GM21423 (cell line): Measurements from ENCODE around the gene ELANE.
"Not testable (repeated sequence)": the region's sequence is repeated elsewhere in the genome, so short reads cannot be mapped to it uniquely, and the experiment has no call there.

Experiments used
- ATAC-seq: cut with Tn5 transposase; IDR thresholded peaks from one replicate; pipeline ENCODE4 v1.9.1; 2021; ENCODE audit warnings: mild to moderate bottlenecking, moderate library complexity; ENCODE audit not compliant: unreplicated experiment

ELANE gene

GRCh38 chr19:813219-814151, 38.6 kb upstream of the ELANE start:
- no peak for ATAC-seq

DNA sequence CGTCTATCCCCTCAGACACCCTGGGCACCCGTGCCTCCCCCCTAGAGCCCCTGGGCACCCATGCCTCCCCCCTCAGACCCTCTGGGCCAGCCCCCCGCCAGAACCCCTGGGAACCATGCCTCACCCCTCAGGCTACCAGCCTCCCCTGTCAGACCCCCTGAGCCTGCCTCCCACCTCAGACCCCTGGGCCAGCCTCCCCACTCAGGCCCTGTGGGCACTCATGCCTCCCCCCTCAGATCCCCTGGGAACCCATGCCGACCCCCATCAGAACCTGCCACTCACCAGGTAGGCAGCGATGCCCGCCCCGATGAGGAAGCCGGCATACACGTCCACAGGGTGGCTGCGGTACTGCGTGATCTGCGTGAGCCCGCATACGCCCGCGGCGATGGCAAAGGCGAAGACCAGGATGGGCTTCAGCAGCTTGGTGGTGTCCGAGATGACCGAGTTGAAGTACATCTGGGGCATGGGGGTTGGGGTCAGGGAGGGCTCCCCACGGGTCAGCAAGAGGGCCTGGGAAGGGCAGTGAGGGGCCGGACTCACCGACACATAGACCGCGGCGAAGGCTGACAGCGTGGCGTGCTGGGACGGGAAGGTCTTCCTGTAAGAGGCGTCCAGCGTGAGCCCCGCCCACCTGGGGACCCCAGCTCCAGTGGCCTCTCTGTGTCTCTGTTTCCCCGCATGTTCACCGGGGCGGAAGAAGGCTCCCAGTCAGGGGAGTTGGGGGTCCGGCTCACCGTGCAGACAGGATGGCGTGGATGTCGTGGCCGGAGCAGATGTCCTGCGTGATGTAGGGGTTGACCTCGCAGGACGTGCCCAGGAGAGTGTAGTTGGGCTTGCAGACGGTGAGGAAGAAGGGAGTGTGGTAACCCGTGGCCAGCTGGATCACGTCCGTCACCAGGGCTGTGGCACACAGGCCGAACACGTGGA, 37.7 kb upstream of the ELANE start:
- no peak for ATAC-seq

GRCh38 chr19:815079-815774, 36.9 kb upstream of the ELANE start:
- ATAC-seq = no peak

GRCh38 chr19:815775-816499, 36.2 kb upstream of the ELANE start:
- ATAC-seq = no peak

- no peak for ATAC-seq
Measured at GRCh38 chr19:816500-816857, 35.6 kb upstream of the ELANE start.

- not testable (repeated sequence) for ATAC-seq
Measured at GRCh38 chr19:820212-820611, 31.9 kb upstream of the ELANE start.

DNA sequence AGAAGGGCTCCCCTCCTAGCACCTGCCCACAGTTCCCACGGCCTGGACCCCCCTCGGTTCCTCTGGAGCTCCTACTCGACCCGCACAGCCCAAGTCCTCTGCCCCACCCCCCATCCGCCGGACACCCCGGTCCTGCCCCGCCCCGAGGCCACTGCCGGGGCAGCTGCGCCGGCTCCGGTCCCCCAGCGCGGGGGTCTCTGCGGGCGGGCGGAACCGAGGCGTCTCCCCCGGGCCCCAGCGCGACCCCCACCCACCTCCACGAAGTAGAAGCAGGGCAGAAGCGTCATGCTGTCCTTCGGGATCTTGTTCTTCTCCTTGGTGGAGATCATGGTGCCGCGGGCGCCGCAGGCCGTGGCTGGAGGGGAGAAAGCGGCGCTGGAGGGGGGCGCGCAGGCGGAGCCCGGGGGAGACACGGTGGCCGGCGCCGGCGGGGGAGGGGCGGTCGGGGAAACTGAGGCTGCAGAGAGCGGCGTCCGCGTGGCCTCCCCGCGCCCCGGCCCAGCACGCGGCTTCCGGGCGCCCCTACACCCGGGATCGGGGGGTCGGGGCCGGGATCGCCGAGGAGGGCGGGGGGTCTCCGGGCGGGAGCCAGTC, 30.8 kb upstream of the ELANE start:
- ATAC-seq = no peak

- no peak for ATAC-seq
Measured at GRCh38 chr19:821825-822503, 30.1 kb upstream of the ELANE start, which contains the start of gene PLPPR3. TSS of gene PLPPR3 (minus strand) at chr19:821955. CDS start at chr19:821559, 396 bp downstream.

- no peak for ATAC-seq
Measured at GRCh38 chr19:823565-824121, 28.5 kb upstream of the ELANE start.

DNA sequence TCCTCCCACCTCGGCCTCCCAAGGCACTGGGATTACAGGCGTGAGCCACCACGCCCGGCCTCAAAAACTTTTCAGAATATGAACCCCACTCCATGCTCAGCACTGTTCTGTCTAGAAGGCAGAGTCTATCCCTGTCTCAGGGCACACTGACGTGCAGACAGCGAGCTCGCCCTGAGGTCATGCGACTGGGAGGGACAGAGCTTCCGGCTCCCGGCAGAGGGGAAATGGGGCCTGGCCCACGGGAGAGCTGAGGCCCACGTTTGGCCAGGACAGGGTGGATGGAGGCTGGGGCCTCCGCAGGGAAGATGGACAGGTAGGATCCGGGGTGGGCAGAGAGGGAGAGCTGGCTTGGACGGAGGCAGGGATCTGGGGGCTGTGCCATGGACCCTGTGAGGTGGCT, 27.2 kb upstream of the ELANE start:
- ATAC-seq = no peak

- no peak for ATAC-seq
Measured at GRCh38 chr19:825897-826644, 26.0 kb upstream of the ELANE start.

GRCh38 chr19:827314-827709, 24.8 kb upstream of the ELANE start:
- ATAC-seq = no peak

DNA sequence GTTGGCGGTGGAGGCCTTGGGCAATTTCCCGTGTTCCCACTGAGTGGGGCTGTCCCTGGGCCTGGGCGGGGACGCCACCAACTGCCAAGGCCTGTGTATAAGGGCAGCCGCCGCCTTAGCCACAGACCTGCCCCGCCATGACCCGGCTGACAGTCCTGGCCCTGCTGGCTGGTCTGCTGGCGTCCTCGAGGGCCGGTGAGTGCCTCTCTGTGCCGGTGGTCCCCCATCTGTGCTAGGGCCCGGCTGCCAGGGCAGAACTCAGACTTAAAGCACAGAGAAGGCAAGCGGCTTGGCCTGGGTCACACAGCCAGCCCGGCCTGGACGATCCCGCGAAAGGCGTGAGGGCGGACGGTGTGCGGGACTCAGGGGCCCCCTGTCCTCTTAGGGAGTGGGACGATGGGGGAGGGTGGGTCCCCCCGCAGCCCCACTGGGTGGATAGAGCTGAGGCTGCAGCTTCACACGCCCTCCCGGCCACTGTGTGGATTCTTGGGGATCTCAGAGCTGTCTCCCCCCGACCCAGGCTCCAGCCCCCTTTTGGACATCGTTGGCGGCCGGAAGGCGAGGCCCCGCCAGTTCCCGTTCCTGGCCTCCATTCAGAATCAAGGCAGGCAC, 24.3 kb upstream of the ELANE start, which contains the start of gene AZU1:
Gene AZU1 (plus strand): TSS at position 128 of the 612 bp plus-strand sequence. CDS start 10 bp downstream, at position 138.
- no peak for ATAC-seq

DNA sequence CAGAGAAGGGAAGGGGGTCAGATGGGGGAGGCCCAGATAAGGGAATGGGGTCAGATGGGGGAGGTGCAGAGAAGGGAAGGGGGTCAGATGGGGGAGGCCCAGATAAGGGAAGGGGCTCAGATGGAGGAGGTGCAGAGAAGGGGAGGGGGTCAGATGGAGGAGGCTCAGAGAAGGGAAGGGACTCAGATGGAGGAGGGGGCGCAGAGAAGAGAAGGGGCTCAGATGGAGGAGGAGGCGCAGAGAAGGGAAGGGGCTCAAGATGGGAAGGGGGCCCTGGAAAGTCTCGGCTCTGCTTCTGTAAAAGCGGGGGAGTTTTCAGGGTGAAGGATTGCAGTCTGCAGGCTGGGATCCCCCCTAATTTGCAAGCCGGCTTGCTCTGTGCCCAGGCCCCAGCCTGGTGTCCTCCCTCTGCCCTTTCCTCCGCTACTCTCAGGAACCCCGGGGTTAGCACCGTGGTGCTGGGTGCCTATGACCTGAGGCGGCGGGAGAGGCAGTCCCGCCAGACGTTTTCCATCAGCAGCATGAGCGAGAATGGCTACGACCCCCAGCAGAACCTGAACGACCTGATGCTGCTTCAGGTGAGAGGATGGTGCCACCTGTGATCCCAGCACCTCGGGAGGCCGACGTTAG, 22.9 kb upstream of the ELANE start:
- ATAC-seq = no peak

DNA sequence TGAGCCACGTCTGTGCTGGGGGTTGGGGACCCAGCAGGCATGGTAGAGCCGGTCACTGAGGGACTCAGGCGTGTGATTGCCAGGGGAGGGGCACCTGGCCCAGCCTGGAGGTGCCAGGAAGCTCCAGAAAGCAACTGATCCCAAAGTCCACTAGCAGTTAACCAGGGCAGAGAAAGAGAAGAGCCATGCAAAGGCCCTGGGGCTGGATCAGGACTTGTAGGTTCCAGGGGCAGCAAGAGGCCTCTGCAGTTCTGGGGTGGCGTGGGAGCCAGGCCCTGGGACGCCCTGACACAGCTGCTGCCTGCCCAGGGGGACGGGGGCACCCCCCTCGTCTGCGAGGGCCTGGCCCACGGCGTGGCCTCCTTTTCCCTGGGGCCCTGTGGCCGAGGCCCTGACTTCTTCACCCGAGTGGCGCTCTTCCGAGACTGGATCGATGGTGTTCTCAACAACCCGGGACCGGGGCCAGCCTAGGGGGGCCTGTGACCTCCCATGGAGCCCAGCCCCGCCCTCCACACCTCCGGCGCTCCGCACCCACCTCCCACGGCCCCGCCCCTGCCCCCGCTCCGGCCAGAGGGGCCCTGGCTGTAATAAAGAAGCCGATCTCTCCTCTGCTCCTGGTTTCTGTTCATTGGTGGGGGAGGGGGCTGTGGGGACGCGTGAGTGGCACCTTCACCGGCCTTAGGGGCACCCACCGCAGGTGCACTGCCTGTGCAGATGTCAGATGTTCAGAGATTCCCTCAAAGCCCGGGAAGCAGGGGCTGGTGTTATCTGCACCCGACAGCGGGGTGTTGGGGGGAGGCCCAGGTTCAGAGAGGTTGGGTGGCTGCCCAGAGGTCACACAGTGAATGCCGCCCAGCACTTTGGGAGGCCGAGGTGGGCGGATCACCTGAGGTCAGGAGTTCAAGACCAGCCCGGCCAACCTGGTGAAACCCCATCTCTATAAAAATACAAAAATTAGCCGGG, 20.4 kb upstream of the ELANE start:
- ATAC-seq = no peak

DNA sequence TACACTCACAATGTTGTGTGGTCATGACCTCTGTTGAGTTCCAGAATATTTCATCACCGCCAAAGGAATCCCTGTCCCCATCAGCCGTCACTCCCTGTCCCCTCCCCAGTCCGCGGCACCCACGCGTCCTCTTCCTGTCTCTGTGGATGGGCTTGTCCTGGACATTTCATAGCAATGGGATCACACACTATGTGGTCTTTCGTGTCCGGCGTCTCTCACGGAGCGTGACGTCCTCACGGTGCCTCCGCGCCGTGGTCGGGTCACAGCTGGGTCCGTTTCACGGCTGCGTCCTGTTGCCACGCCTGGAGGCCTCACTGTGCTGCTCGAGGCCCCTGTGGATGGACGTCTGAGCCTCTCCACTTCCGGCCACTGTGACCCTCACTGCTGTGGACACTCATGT, 17.9 kb upstream of the ELANE start:
- no peak for ATAC-seq
